NOMO-1 treated with dmso at 0.1 percent for 144 hours (cell line): ENCODE results near the gene PTPRG.

Experiments used
- DNase-seq: peaks from one replicate; lab custom pipeline; 2025; ENCODE audit not compliant: unreplicated experiment; lab: John Stamatoyannopoulos, UW

PTPRG gene

GRCh38 chr3:62128681-62129080 lies 567.3 kb downstream of the PTPRG start:
- no peak for DNase-seq

DNA sequence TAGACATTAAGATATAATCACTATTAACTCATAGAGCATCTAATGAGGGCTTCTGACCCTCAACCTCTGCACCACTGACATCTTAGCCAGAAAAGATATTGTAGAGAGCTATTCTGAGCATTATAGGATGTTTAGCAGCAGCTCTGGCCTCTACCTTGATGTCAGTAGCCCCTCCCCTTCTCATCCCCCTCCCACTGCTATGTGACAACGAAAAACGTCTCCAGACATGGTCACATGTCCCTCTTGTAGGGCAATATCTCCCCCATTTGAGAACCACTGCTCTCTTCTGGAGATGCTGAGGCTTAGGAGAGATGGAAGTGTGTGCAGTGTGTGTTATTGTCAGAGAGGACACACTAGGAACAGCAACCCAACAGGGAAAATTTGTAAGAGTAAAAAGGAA lies 569.7 kb downstream of the PTPRG start:
- DNase-seq: no peak

GRCh38 chr3:62131620-62132019 lies 570.2 kb downstream of the PTPRG start:
- DNase-seq: no peak

GRCh38 chr3:62132027-62132602 lies 570.7 kb downstream of the PTPRG start:
- DNase-seq: no peak

DNA sequence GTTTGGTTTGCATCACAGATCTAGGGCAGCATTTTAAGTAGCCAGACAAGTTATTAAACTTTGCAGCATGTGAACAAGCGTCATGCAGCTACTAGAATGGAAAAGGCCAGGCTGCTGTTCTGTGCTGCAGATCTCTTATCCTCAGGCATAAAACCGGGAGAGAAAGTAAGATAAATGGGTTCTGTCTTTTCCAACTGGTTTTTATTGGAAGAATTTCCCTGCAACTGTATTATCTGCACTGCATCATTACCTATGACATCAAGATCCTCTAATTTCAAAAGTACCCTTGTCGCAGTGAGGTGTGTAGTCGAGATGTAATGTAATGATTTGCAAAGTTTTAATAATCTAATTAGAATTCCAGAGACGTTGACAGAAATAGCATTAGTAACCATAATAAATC lies 571.6 kb downstream of the PTPRG start:
- DNase-seq: no peak

DNA sequence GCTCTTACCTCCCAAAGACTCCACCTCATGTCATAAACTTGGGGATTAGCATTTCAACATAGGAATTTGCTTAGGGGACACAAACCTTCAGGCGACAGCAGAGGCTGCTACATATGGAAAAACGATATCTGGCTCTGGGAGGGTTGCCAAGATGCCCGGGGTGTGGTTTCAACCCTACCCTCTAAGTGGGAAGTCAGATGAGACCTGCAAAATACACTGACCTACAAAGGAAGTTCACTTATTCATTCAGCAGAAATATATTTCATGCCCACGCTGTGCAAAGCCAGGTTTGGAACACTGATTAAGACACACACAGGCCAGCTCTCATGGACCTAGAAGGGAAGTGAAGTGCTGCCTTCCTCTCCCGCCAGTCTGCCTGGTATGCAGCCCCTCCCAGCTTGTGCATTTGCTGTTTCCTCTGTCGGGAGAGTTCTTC lies 572.7 kb downstream of the PTPRG start:
- DNase-seq: peak; percentile 25

GRCh38 chr3:62135741-62136140 lies 574.4 kb downstream of the PTPRG start:
- no peak for DNase-seq

DNA sequence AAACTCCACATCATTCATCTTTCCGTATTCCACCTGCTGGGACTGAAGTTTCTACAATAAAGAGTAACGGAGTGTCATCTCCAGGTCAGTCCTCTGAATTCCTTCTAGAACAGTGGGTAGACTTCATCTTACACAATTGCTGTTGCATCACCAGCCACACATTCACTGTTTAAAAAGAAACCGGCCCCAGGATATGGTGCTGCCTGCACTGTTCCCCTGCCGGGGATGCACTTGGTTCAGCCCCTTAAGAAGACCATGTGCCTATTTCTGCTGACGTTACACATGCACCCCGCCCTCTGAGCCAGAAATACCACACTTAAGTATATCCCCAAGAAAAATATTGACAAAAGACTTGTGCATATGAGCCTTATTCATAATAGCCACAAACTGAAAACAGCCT lies 578.6 kb downstream of the PTPRG start:
- peak; percentile 9 for DNase-seq

GRCh38 chr3:62142331-62143085 lies 581.1 kb downstream of the PTPRG start:
- DNase-seq: no peak

GRCh38 chr3:62143843-62144450 lies 582.6 kb downstream of the PTPRG start:
- no peak for DNase-seq

GRCh38 chr3:62144482-62144881 lies 583.1 kb downstream of the PTPRG start:
- no peak for DNase-seq

DNA sequence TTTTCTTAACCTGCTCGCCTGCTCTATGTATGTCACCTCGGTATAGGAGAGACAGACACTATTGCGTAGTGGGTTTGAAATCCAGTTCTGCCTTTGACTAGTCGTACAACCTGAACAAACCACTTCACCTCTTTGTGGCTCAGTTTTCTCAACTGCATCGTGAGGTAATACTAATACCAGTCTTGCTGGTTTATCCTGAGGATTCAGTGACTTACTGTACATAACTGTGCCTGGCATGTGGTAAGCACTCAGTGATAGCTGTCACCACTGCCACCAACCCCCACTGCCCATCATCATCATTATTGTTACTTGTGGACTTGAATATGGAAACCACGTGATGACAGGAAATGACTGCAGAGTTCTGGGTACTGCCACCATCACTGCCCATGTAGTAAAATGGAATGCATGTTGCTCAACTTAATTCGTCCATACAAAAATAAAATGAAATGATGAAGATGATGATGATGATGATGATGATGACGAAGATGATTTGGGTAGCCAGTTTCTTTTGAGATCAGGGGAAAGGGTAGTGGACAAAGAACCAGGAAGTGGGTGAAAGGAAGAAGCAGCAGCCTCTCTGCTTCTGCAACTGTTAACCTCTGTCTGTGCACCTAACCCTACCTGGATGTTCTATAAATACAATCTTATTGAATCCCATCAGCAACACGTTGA lies 583.9 kb downstream of the PTPRG start:
- DNase-seq: no peak

- DNase-seq: no peak
Observed at GRCh38 chr3:62149539-62149938, 588.2 kb downstream of the PTPRG start.

GRCh38 chr3:62149962-62150361 lies 588.6 kb downstream of the PTPRG start:
- no peak for DNase-seq

DNA sequence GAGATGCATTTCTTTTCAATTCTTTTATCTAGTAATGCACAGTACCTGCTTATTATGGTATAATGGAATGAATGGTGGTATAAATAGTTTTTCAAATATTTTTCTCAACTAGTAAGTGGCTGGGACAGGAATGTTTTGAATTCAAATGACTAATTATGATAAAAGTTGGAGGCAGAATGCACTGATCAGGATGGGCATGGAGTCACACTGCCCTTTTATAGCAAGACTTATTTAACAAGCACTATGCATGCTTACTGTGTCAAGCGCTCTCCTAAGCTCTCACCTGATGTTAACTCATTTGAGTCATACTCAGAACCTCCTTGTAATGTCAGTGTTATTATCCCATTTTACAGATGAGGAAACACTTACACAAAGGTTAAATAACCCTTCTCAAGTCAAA lies 590.2 kb downstream of the PTPRG start:
- no peak for DNase-seq

DNA sequence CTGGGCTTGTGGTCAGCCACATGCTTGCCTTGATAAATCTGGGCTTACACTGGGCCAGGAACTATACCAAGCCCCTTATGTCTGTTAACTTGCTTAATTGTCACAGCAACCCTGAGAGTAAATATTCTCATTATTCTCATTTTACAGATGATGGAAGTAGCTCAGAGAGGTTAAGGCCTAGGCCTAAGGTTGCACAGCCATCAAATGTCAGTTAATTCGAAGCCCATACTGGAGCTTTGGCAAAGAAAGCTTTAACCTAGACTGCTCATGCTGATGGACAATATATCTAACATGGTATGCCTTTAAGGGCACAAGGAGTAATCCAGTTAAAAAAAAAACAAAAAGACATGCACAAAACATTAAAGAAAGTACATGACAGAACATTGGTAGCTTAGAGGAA lies 591.9 kb downstream of the PTPRG start:
- no peak for DNase-seq

- DNase-seq: no peak
Observed at GRCh38 chr3:62154457-62155148, 593.2 kb downstream of the PTPRG start.

GRCh38 chr3:62159056-62159708 lies 597.8 kb downstream of the PTPRG start:
- no peak for DNase-seq

GRCh38 chr3:62159709-62160092 lies 598.3 kb downstream of the PTPRG start:
- no peak for DNase-seq

- DNase-seq: no peak
Observed at GRCh38 chr3:62161371-62161770, 600.0 kb downstream of the PTPRG start.

GRCh38 chr3:62164196-62164595 lies 602.8 kb downstream of the PTPRG start:
- DNase-seq: no peak
